ENCODE data around the gene KCNH8. TPM values are rescaled to one million over a fixed set of nuclear protein-coding genes. Genes with fewer than 3 reads are reported as not detected.
"Not testable (repeated sequence)": the region's sequence is repeated elsewhere in the genome, so short reads cannot be mapped to it uniquely, and the experiment has no call there.

KCNH8 gene
- total RNA-seq, 1 experiment from 2014 or later, result 1.3 TPM

- no peak overlapping the region for H3K4me3 Mint-ChIP-seq (ENCODE audit: low read depth, unreplicated experiment)
- TF ChIP-seq CTCF (IDR thresholded peaks at IDR 0.05; ENCODE audit: unreplicated experiment), result no peak
- intact Hi-C loops (cut with micrococcal nuclease; ENCODE audit: unreplicated experiment), result no loop called here
- H3K4me1 Mint-ChIP-seq (ENCODE audit: low read depth, unreplicated experiment), result no peaks in the 10 kb centered on the region
- H3K36me3 Mint-ChIP-seq (ENCODE audit: insufficient read depth, unreplicated experiment), result no peaks in the 10 kb centered on the region
- BruUV-seq (replicated peaks), result no TSS peak
- CTCF ChIA-PET, result no interaction called here
- H3K27me3 Mint-ChIP-seq (ENCODE audit: unreplicated experiment), result no peaks in the 10 kb centered on the region
- no peak for DNase-seq
- H3K9me3 Mint-ChIP-seq (ENCODE audit: low read depth, unreplicated experiment), result no peaks in the 10 kb centered on the region
- no peak overlapping the region for H3K27ac Mint-ChIP-seq (ENCODE audit: unreplicated experiment)
These were observed 80.8 kb downstream of the KCNH8 start for GRCh38 chr3:19229086-19229485.

GRCh38 chr3:19229881-19230280, 81.6 kb downstream of the KCNH8 start:
- not testable (repeated sequence) for H3K4me1 Mint-ChIP-seq (ENCODE audit: low read depth, unreplicated experiment); H3K27ac Mint-ChIP-seq (ENCODE audit: unreplicated experiment)

DNA sequence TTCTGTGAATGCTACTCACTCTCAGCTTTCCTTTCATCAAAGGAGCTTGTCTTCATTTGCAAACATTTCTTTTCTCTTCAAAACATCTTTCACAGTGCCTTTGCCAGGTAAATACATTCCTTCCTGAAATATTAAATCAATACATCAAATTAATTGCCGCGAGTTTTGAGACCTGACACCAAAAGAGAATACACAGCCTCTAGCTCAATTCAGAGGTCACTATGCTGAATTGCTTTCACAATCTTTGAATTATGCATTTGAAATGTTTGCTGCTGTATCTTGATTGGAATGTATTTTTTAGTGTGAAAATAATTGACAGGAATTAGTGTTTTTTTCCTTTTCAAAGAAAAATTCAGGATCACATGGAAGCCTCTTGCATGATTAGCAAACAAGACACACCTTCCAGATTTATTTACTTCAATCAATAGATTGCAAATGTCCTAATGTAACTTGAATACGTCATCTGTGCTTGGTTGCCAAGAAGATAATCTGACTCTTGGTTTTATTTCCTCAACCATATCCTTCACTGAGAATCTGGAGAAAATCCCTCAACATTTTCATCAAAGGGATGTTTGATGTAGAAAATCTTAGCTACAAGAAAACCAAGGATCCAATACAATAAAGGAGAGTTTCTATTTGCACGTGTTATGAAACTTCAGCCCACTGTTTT, 83.6 kb downstream of the KCNH8 start:
- no peak for TF ChIP-seq CTCF (IDR thresholded peaks at IDR 0.05; ENCODE audit: unreplicated experiment)
- H3K4me3 Mint-ChIP-seq (ENCODE audit: low read depth, unreplicated experiment), result no peak overlapping the region
- no peak overlapping the region for H3K27ac Mint-ChIP-seq (ENCODE audit: unreplicated experiment)
- H3K4me1 Mint-ChIP-seq (ENCODE audit: low read depth, unreplicated experiment), result no peaks in the 10 kb centered on the region
- H3K36me3 Mint-ChIP-seq (ENCODE audit: insufficient read depth, unreplicated experiment), result no peaks in the 10 kb centered on the region
- CTCF ChIA-PET, result no interaction called here
- no peaks in the 10 kb centered on the region for H3K27me3 Mint-ChIP-seq (ENCODE audit: unreplicated experiment)
- BruUV-seq (replicated peaks), result no TSS peak
- H3K9me3 Mint-ChIP-seq (ENCODE audit: low read depth, unreplicated experiment), result no peaks in the 10 kb centered on the region
- intact Hi-C loops (cut with micrococcal nuclease; ENCODE audit: unreplicated experiment), result no loop called here
- DNase-seq, result no peak

More at GRCh38 chr3:19229881-19230280, 81.6 kb downstream of the KCNH8 start:
- H3K9me3 Mint-ChIP-seq (ENCODE audit: low read depth, unreplicated experiment); H3K27me3 Mint-ChIP-seq (ENCODE audit: unreplicated experiment); DNase-seq; intact Hi-C loops (cut with micrococcal nuclease; ENCODE audit: unreplicated experiment); H3K4me3 Mint-ChIP-seq (ENCODE audit: low read depth, unreplicated experiment); CTCF ChIA-PET; H3K36me3 Mint-ChIP-seq (ENCODE audit: insufficient read depth, unreplicated experiment); BruUV-seq (replicated peaks): not testable (repeated sequence)

DNA sequence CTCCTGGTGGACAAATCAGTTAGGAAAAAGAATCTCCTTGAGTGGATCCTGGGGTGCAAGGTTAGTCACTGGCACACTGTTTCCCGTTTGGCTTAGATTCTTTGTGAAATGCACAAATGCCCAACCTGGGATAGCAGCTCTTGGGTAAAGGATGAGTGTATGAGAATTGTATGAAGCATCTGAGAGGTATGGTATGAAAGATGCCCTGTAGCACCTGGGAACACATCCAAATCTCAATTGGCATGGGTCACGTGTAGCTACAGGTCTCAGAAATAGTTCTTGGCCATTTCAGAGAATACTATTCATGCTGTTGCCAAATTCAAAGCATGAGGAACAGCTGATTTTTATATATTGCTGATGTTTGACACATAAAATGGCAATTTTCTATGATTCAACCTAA, 84.3 kb downstream of the KCNH8 start:
- Mint-ChIP-seq H3K4me3 (ENCODE audit: low read depth, unreplicated experiment) (no peak overlapping the region), H3K27me3 (ENCODE audit: unreplicated experiment) (no peaks in the 10 kb centered on the region), H3K36me3 (ENCODE audit: insufficient read depth, unreplicated experiment) (no peaks in the 10 kb centered on the region), H3K27ac (ENCODE audit: unreplicated experiment) (no peak overlapping the region), H3K4me1 (ENCODE audit: low read depth, unreplicated experiment) (no peaks in the 10 kb centered on the region), H3K9me3 (ENCODE audit: low read depth, unreplicated experiment) (no peaks in the 10 kb centered on the region)
- CTCF ChIA-PET, result no interaction called here
- intact Hi-C loops (cut with micrococcal nuclease; ENCODE audit: unreplicated experiment), result no loop called here
- TF ChIP-seq CTCF (IDR thresholded peaks at IDR 0.05; ENCODE audit: unreplicated experiment), result no peak
- BruUV-seq (replicated peaks), result no TSS peak
- DNase-seq, result no peak

GRCh38 chr3:19233882-19234784, 85.8 kb downstream of the KCNH8 start:
- H3K36me3 Mint-ChIP-seq (ENCODE audit: insufficient read depth, unreplicated experiment); H3K27ac Mint-ChIP-seq (ENCODE audit: unreplicated experiment); intact Hi-C loops (cut with micrococcal nuclease; ENCODE audit: unreplicated experiment); CTCF ChIA-PET; H3K27me3 Mint-ChIP-seq (ENCODE audit: unreplicated experiment); H3K9me3 Mint-ChIP-seq (ENCODE audit: low read depth, unreplicated experiment); H3K4me3 Mint-ChIP-seq (ENCODE audit: low read depth, unreplicated experiment); DNase-seq; BruUV-seq (replicated peaks); H3K4me1 Mint-ChIP-seq (ENCODE audit: low read depth, unreplicated experiment): not testable (repeated sequence)

All from Calu3 (cell line).